Bronchial epithelial cell (primary cell): ENCODE measurements around the gene SPOCK2. TPM values are rescaled to one million over a fixed set of nuclear protein-coding genes. Genes with fewer than 3 reads are reported as not detected.

ENCODE experiments used
- DNase-seq: peaks from one replicate; pipeline ENCODE4 v3.0.0-alpha.2; 2010; ENCODE audit warnings: low read depth
- FAIRE-seq: peaks from 2 replicates; lab custom pipeline; 2011; peaks lifted over from hg19 to GRCh38; lab: Jason Lieb, UNC
- H3K27me3 ChIP-seq: 2 replicates; pipeline ENCODE4 v1.5.1; 2011; ENCODE audit warnings: low read length; ENCODE audit not compliant: control insufficient read depth, insufficient read depth
- H3K36me3 ChIP-seq: 2 replicates; pipeline ENCODE4 v1.5.1; 2011; ENCODE audit warnings: low read length; ENCODE audit not compliant: control insufficient read depth, insufficient read depth
- H3K4me3 ChIP-seq: 2 replicates; pipeline ENCODE4 v1.5.1; 2011; ENCODE audit warnings: mild to moderate bottlenecking, low read depth, low read length, control low read depth
- CTCF ChIP-seq: IDR thresholded peaks from 2 replicates; pipeline ENCODE4 v1.5.1; 2011; ENCODE audit warnings: mild to moderate bottlenecking, moderate library complexity, low read length, control low read depth, inconsistent platforms; ENCODE audit not compliant: insufficient read depth, severe bottlenecking
- total RNA-seq: library from RNA; depleted of rRNA; stranded (reverse); fragments of >200 nt; gene quantifications from 2 replicates; pipeline ENCODE4 v1.2.1, GENCODE V29; 2014

Gene SPOCK2
- total RNA-seq, 1 donor from 2014 or later, result 0.26 TPM

GRCh38 chr10:72019085-72019876 is 69.1 kb downstream of the SPOCK2 start:
- Histone ChIP-seq H3K36me3 (no peaks in the 10 kb centered on the region), H3K4me3 (no peak overlapping the region), H3K27me3 (no peaks in the 10 kb centered on the region)
- DNase-seq (no peak), FAIRE-seq (no peak)
- TF ChIP-seq CTCF, result no peak

- no peaks in the 10 kb centered on the region for H3K36me3 ChIP-seq
- FAIRE-seq (no peak), DNase-seq (no peak)
- H3K4me3 ChIP-seq, result no peak overlapping the region
- no peak for TF ChIP-seq CTCF
- H3K27me3 ChIP-seq, result no peaks in the 10 kb centered on the region
Observed at GRCh38 chr10:72016608-72017300, 71.6 kb downstream of the SPOCK2 start.

GRCh38 chr10:72015841-72016240 is 72.5 kb downstream of the SPOCK2 start:
- Histone ChIP-seq H3K4me3 (no peak overlapping the region), H3K27me3 (no peaks in the 10 kb centered on the region), H3K36me3 (no peaks in the 10 kb centered on the region)
- DNase-seq (no peak), FAIRE-seq (no peak)
- no peak for TF ChIP-seq CTCF

- H3K4me3 ChIP-seq, result no peak overlapping the region
- no peak for TF ChIP-seq CTCF
- FAIRE-seq (no peak), DNase-seq (no peak)
- no peaks in the 10 kb centered on the region for H3K36me3 ChIP-seq
- no peaks in the 10 kb centered on the region for H3K27me3 ChIP-seq
Observed at GRCh38 chr10:72014785-72015480, 73.4 kb downstream of the SPOCK2 start.

GRCh38 chr10:72014197-72014596 is 74.2 kb downstream of the SPOCK2 start:
- FAIRE-seq (no peak), DNase-seq (no peak)
- no peaks in the 10 kb centered on the region for H3K27me3 ChIP-seq
- H3K4me3 ChIP-seq, result no peak overlapping the region
- H3K36me3 ChIP-seq, result no peaks in the 10 kb centered on the region
- TF ChIP-seq CTCF, result no peak
